ENCODE results near the gene CANX.

CANX gene

DNA sequence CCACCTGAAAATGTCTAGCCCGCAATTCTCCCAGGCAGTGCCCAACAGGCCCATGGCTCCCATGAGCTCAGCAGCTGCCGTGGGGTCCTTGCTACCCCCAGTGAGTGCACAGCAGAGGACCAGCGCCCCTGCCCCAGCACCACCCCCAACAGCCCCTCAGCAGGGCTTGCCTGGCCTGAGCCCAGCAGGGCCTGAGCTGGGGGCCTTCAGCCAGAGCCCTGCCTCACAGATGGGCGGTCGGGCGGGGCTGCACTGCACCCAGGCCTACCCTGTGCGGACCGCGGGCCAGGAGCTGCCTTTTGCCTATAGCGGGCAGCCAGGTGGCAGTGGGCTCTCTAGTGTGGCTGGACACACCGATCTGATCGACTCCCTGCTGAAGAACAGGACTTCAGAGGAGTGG is 75.7 kb downstream of the CANX start:
- DNase-seq (no peak), ATAC-seq (peak; percentile 46)
- no peak overlapping the region for H3K27ac Mint-ChIP-seq

DNA sequence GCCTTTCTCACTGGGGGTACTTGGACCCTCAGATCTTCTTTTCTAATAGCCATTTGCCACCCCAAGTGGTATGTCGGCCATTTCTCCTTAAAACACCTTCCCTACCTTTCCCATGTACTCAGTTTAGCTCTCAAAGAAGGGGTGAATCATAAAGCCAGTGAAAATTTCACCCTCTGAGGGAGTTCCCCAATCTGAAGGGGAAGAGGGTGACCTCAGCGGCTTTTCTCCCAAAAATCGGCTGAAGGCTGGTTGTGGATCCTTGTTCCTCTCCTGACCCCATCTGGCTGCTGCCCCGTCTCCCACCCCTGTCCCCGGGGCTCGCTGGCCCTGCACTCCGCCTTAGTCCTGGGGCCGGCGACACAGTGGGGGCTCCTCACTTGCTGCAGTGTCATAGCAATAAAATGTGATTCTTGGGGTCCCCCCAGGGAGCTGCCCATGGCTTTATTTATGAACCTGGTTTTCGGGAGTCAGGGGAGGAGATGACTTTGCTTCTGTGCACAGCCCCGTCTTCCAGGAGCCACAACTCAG is 77.7 kb downstream of the CANX start:
- Mint-ChIP-seq H3K27me3 (no peaks in the 10 kb centered on the region), H3K27ac (peak overlapping the region in 1 of 2 donors; percentile 87), H3K4me1 (no peaks in the 10 kb centered on the region), H3K9me3 (no peaks in the 10 kb centered on the region), H3K4me3 (no peak overlapping the region)
- no peak for ATAC-seq
- no peak for DNase-seq

More for the DNA sequence above, 75.7 kb downstream of the CANX start:
- Mint-ChIP-seq H3K9me3 (no peaks in the 10 kb centered on the region), H3K4me1 (no peaks in the 10 kb centered on the region), H3K4me3 (no peak overlapping the region), H3K27me3 (no peaks in the 10 kb centered on the region)

DNA sequence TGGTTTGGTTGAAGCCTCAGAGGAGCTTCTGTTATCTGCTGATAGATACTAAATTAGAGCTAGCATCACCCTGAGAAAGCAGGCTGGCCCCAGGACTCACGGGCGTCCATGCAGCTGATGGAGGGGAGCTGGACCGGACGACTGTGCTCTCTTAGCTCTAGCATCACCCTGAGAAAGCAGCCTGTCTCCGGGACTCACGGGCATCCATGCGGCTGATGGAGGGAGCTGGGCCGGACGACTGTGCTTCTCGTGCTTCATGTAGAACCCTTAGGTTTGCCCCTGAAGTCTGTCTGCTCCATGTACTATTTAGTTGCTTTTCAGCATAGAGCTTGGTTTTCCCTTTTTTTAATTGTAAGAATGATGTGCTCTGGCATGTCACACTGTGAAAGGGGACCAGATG is 78.7 kb downstream of the CANX start:
- H3K4me3 Mint-ChIP-seq: no peak overlapping the region
- H3K4me1 Mint-ChIP-seq: no peaks in the 10 kb centered on the region
- no peaks in the 10 kb centered on the region for H3K9me3 Mint-ChIP-seq
- no peaks in the 10 kb centered on the region for H3K27me3 Mint-ChIP-seq
- no peak for ATAC-seq
- no peak for DNase-seq
- H3K27ac Mint-ChIP-seq: peak overlapping the region in 1 of 2 donors; percentile 48

DNA sequence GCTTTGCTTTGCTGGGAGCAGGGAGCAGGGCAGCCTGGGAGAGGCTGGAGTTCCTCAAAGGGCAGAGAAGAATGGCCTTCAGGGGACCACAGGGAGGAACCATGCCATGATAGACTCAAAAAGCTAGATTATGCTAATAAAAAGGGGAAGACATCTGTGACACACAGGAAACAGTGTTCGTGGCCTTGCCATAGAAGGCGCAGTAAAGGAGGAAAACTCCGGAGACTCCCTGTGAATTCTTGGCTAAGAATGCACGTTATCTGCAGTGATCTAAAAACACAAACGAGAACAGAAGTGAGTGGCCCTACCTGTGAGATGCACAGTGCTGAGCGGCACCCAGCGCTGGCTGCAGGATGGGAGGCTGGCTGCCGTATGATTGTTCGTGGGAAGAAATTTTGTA is 79.1 kb downstream of the CANX start:
- Mint-ChIP-seq H3K9me3 (no peaks in the 10 kb centered on the region), H3K27ac (peak overlapping the region in 1 of 2 donors; percentile 12), H3K4me1 (no peaks in the 10 kb centered on the region), H3K4me3 (no peak overlapping the region), H3K27me3 (no peaks in the 10 kb centered on the region)
- DNase-seq: no peak
- no peak for ATAC-seq

DNA sequence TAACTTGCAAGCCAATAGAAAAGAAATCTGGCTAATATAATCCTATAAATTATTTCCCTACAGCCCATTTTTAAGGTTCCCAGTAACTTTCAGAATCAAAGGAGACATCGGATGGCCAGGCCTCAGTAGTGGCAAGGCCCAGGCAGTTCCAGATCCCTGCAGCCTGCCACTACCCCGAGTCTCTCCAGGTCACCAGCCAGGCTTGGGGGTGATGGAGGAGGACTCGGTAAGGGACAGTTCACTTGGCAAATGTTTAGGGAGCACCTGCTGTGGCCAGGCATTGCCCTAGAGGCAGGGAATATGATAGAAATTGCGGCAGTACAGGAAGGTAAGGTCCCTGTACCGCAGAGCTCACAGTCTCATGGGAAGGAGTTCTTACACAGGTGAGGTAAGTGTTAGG is 79.8 kb downstream of the CANX start:
- Mint-ChIP-seq H3K9me3 (no peaks in the 10 kb centered on the region), H3K4me3 (no peak overlapping the region), H3K27me3 (no peaks in the 10 kb centered on the region), H3K4me1 (no peaks in the 10 kb centered on the region), H3K27ac (no peak overlapping the region)
- no peak for DNase-seq
- no peak for ATAC-seq

DNA sequence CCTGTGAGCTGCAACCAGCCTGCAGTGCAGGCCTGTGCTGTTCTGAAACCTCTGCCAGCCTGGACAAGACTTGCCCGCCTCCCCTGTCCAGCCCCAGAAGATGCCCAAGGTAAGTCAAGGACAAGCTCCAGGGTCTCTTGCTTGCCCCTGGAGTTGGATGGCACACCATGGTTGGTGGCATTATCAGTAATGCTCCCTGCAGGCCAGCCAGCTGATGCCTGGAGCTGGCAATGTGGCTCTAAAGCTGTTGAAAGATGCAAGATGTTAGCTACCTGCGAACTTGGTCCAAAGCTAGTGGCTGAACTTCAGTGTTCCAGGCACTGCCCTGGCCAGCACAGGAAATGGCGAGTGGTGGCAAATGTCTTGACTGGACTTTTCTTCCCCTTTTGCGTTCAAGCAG is 81.1 kb downstream of the CANX start:
- H3K4me1 Mint-ChIP-seq: no peaks in the 10 kb centered on the region
- DNase-seq: no peak
- H3K27ac Mint-ChIP-seq: no peak overlapping the region
- H3K27me3 Mint-ChIP-seq: no peaks in the 10 kb centered on the region
- ATAC-seq: no peak
- H3K9me3 Mint-ChIP-seq: no peaks in the 10 kb centered on the region
- no peak overlapping the region for H3K4me3 Mint-ChIP-seq

DNA sequence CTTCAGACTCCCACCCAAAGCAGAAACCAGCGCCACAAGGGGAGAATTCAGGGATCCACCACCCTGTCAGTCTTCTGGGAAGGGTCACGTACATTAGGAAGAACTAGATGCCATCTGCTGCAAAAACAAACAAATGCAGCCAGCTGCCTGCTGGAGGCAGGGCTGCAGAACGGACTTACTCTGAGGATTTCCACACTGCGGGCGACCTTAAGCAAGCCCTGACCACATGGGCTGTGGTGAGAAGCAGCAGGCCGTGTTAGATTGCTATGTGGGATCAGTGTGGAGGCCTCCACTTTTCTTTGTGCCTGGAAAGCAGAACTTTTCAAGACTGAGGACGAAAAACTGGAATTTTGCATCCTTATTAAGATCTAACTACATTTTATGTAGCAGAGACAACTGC is 81.6 kb downstream of the CANX start:
- H3K4me3 Mint-ChIP-seq: no peak overlapping the region
- H3K27me3 Mint-ChIP-seq: no peaks in the 10 kb centered on the region
- DNase-seq (no peak), ATAC-seq (no peak)
- H3K4me1 Mint-ChIP-seq: no peaks in the 10 kb centered on the region
- H3K9me3 Mint-ChIP-seq: no peaks in the 10 kb centered on the region
- H3K27ac Mint-ChIP-seq: no peak overlapping the region

All from stimulated activated naive CD8-positive, alpha-beta T cell treated with anti-CD3 and anti-CD28 coated beads, Interleukin-15, amount 100 ng/mL, for 72 hours (primary cell).